ENCODE data around the gene RASSF3. TPM values are rescaled to one million over a fixed set of nuclear protein-coding genes. Genes with fewer than 3 reads are reported as not detected.

RASSF3 gene
- polyA plus RNA-seq, 3 donors: 6.6 to 77.9 (median 14.5) TPM

DNA sequence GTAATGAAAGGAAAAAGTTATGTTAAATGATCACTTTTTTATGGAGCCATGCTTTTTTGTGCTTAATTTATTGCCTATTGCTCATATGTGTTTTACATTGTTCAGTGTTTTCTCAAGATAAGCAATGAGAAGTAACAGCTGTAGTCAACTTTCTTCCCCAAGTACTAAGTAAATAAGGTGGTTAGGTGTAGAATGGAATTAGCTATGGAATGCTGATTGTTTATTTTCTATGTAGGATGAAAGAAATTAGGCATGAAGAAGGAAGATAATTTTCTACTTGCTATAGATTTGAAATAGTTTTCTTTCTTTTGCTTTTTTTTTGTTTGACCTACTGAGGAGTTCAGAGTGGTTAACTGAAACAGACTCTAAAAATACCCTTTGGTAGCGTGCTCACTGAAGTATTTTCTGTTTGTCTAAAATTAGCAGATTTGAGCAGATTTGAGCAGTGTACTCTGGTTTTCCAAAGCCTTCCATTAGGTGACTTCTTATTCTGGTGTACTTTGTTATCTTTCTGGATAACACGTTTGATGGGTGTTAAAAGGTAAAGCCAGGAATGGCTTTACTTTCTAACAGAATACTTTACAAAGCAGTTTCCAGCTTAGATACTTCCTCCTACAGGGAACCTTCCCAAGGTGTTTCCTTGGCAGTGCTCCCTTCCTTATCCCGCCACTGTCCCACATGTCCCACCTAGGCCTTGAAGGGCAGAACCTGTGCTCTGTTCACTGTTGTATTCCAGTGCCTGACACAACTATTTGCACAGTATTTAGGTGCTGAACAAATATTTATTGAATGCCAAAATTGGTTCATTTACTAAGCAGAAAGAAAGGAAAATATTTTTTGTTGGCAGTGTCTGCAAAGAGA, 56.0 kb downstream of the RASSF3 start:
- H3K79me2 ChIP-seq (ENCODE audit: insufficient read depth, low read length): peaks cover 100% of the 10 kb centered on the region
- H4K20me1 ChIP-seq (ENCODE audit: insufficient read depth, low read length): peaks cover 100% of the 10 kb centered on the region
- Mint-ChIP-seq H3K4me1 (peaks cover 90% of the 10 kb centered on the region), H3K36me3 (peaks cover 3 to 19% of the 10 kb centered on the region in 2 donors), H3K27me3 (ENCODE audit: low read depth in 3 of 3) (no peaks in the 10 kb centered on the region), H3K27ac (peak overlapping the region in 4 of 7 donors; percentile 9 to 68 (median 28)), H3K4me3 (no peak overlapping the region), H3K9me3 (no peaks in the 10 kb centered on the region)
- H3K4me2 ChIP-seq (replicated peaks; ENCODE audit: extremely low read depth, low read length, poor library complexity, severe bottlenecking): no peak overlapping the region
- WGBS (ENCODE audit: insufficient coverage): 75% methylated on average over 1 of the region's 3 CpGs
- H2AFZ ChIP-seq (ENCODE audit: insufficient read depth, low read depth, low read length, poor library complexity, severe bottlenecking): no peak overlapping the region
- H3K4me3 ChIP-seq (replicated peaks in 1 of 3; ENCODE audit: low read depth in 2 of 3, low read length in 3 of 3): no peak overlapping the region
- no peak for DNase-seq
- H3K36me3 ChIP-seq (replicated peaks in 1 of 2; ENCODE audit: control insufficient read depth in 1 of 2, insufficient read depth in 2 of 2, low read length in 2 of 2): no peaks in the 10 kb centered on the region
- H3K27me3 ChIP-seq (ENCODE audit: control insufficient read depth in 2 of 2, insufficient read depth in 2 of 2, low read length in 2 of 2): no peaks in the 10 kb centered on the region
- peaks cover 67 to 77% of the 10 kb centered on the region in 2 donors for H3K4me1 ChIP-seq (ENCODE audit: control insufficient read depth in 1 of 2, insufficient read depth in 2 of 2, low read length in 2 of 2)
- no peaks in the 10 kb centered on the region for H3K9me3 ChIP-seq (replicated peaks in 1 of 2; ENCODE audit: control insufficient read depth in 1 of 2, insufficient read depth in 1 of 2, low read length in 2 of 2)
- no peak overlapping the region for H3K9ac ChIP-seq (ENCODE audit: insufficient read depth, low read length, poor library complexity, severe bottlenecking)
- H3K27ac ChIP-seq (ENCODE audit: low read depth in 1 of 2, low read length in 2 of 2): no peak overlapping the region
- TF ChIP-seq, protein P1, sequence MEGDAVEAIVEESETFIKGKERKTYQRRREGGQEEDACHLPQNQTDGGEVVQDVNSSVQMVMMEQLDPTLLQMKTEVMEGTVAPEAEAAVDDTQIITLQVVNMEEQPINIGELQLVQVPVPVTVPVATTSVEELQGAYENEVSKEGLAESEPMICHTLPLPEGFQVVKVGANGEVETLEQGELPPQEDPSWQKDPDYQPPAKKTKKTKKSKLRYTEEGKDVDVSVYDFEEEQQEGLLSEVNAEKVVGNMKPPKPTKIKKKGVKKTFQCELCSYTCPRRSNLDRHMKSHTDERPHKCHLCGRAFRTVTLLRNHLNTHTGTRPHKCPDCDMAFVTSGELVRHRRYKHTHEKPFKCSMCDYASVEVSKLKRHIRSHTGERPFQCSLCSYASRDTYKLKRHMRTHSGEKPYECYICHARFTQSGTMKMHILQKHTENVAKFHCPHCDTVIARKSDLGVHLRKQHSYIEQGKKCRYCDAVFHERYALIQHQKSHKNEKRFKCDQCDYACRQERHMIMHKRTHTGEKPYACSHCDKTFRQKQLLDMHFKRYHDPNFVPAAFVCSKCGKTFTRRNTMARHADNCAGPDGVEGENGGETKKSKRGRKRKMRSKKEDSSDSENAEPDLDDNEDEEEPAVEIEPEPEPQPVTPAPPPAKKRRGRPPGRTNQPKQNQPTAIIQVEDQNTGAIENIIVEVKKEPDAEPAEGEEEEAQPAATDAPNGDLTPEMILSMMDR (IDR thresholded peaks at IDR 0.05): no peak
- intact Hi-C loops (cut with micrococcal nuclease): no loop called here

DNA sequence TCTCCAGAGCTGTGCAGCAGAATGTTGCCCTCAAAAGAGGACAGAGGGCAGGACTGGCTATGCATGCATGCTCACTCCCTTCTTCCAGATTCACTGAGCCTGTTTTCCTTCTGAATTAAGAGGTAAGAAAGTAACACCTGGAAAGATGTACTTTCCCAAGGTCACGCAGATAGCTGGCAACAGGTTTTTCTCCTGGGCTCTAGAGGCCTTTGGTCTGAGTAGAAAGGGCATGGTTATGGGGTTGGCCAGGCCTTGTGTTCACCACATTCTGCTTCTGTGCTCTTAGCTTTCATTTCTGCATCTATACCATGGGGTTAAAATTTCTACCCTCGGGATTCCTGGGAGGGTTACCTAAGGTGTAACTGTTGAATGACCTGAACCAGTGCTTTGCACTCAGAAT, 57.5 kb downstream of the RASSF3 start:
- Mint-ChIP-seq H3K9me3 (peaks cover 0 to 3% (median 0%) of the 10 kb centered on the region in 7 donors), H3K36me3 (peaks cover 9 to 25% of the 10 kb centered on the region in 2 donors), H3K27ac (peak overlapping the region in 3 of 7 donors; percentile 33 to 90 (median 45)), H3K4me1 (peaks cover 92% of the 10 kb centered on the region), H3K4me3 (no peak overlapping the region), H3K27me3 (ENCODE audit: low read depth in 3 of 3) (no peaks in the 10 kb centered on the region)
- DNase-seq: no peak
- Histone ChIP-seq H3K4me3 (replicated peaks in 1 of 3; ENCODE audit: low read depth in 2 of 3, low read length in 3 of 3) (no peak overlapping the region), H3K27ac (ENCODE audit: low read depth in 1 of 2, low read length in 2 of 2) (peak overlapping the region in 1 of 2 donors; percentile 2), H4K20me1 (ENCODE audit: insufficient read depth, low read length) (peaks cover 100% of the 10 kb centered on the region), H3K27me3 (ENCODE audit: control insufficient read depth in 2 of 2, insufficient read depth in 2 of 2, low read length in 2 of 2) (no peaks in the 10 kb centered on the region), H3K4me1 (ENCODE audit: control insufficient read depth in 1 of 2, insufficient read depth in 2 of 2, low read length in 2 of 2) (peaks cover 78 to 88% of the 10 kb centered on the region in 2 donors), H3K4me2 (replicated peaks; ENCODE audit: extremely low read depth, low read length, poor library complexity, severe bottlenecking) (no peak overlapping the region), H3K9me3 (replicated peaks in 1 of 2; ENCODE audit: control insufficient read depth in 1 of 2, insufficient read depth in 1 of 2, low read length in 2 of 2) (no peaks in the 10 kb centered on the region), H3K79me2 (ENCODE audit: insufficient read depth, low read length) (peaks cover 100% of the 10 kb centered on the region), H3K9ac (ENCODE audit: insufficient read depth, low read length, poor library complexity, severe bottlenecking) (no peak overlapping the region), H3K36me3 (replicated peaks in 1 of 2; ENCODE audit: control insufficient read depth in 1 of 2, insufficient read depth in 2 of 2, low read length in 2 of 2) (no peaks in the 10 kb centered on the region), H2AFZ (ENCODE audit: insufficient read depth, low read depth, low read length, poor library complexity, severe bottlenecking) (no peak overlapping the region)
- TF ChIP-seq, protein P1 (IDR thresholded peaks at IDR 0.05): no peak
- WGBS (ENCODE audit: insufficient coverage): no CpG with 5 or more reads among the region's 2 CpGs
- intact Hi-C loops (cut with micrococcal nuclease): no loop called here

Measured in CD14-positive monocyte (primary cell).